ENCODE measurements around the gene E2F8. TPM values are rescaled to one million over a fixed set of nuclear protein-coding genes. Genes with fewer than 3 reads are reported as not detected.

Gene E2F8
- total and polyA plus RNA-seq, 2 experiments from 2014 or later, result 8.3 to 10.6 TPM

DNA sequence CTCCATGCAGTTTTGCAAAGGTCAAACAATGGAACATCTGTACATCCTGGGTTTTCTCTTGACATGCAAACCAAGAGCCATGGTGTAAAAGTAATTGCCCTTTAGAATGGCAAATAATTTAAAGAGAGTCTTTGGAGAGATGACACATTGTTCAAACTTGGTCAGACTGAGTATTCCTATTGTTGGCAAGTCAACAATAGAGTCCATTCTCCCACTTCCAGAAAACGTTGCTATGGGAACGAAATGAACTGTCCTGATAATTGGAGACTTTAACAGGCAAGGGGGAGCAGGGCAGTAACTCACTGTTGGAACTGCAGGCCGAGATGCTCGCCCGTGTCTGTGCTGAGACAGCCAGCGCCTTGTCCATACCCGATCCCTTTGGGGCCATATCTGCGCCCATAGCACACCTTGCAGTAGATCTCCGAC is 52.9 kb downstream of the E2F8 start:
- H3K4me1 Mint-ChIP-seq, result peaks cover 3% of the 10 kb centered on the region; the same call in 2 of the 3 replicates
- H3K4me1 ChIP-seq (ENCODE audit: insufficient read depth), result no peaks in the 10 kb centered on the region
- H3K79me2 ChIP-seq (replicated peaks; ENCODE audit: insufficient read depth), result no peaks in the 10 kb centered on the region
- no peaks in the 10 kb centered on the region for H3K36me3 Mint-ChIP-seq (ENCODE audit: low read depth)
- no peak overlapping the region for H2AFZ ChIP-seq
- H3K27me3 ChIP-seq (ENCODE audit: insufficient read depth), result no peaks in the 10 kb centered on the region
- H3K36me3 ChIP-seq (ENCODE audit: insufficient read depth), result no peaks in the 10 kb centered on the region
- no peak overlapping the region for H3K4me2 ChIP-seq
- H4K20me1 ChIP-seq (replicated peaks; ENCODE audit: insufficient read depth), result no peaks in the 10 kb centered on the region
- H3K27ac Mint-ChIP-seq, result no peak overlapping the region
- no peak overlapping the region for H3K27ac ChIP-seq (ENCODE audit: low read depth)
- H3K9me2 ChIP-seq (ENCODE audit: insufficient read depth), result peaks cover 5% of the 10 kb centered on the region
- DNase-seq (ENCODE audit: low spot score) (no peak), ATAC-seq (no peak)
- H3K9me3 Mint-ChIP-seq, result no peaks in the 10 kb centered on the region
- H3K4me3 ChIP-seq, result no peak overlapping the region
- H3K27me3 Mint-ChIP-seq (ENCODE audit: insufficient read depth, low read depth, poor library complexity), result no peaks in the 10 kb centered on the region
- H3F3A ChIP-seq (replicated peaks; ENCODE audit: low read depth), result no peaks in the 10 kb centered on the region
- H3K4me3 Mint-ChIP-seq, result no peak overlapping the region
- TF ChIP-seq EZH2 (IDR thresholded peaks at IDR 0.05; ENCODE audit: low read depth, unreplicated experiment) (no peak), ETS1 (IDR thresholded peaks at IDR 0.05) (no peak), POLR2AphosphoS5 (IDR thresholded peaks at IDR 0.05; ENCODE audit: low read depth) (no peak), STAT1 (IDR thresholded peaks at IDR 0.05; ENCODE audit: unreplicated experiment) (no peak), REST (IDR thresholded peaks at IDR 0.05; ENCODE audit: unreplicated experiment) (no peak), NANOG (IDR thresholded peaks at IDR 0.05; ENCODE audit: borderline replicate concordance) (no peak), EZH2phosphoT487 (IDR thresholded peaks at IDR 0.05; ENCODE audit: unreplicated experiment) (no peak), CREB1 (CRISPR knock-in tag; IDR thresholded peaks at IDR 0.05; ENCODE audit: low read depth) (no peak), CTCF (conservative IDR thresholded peaks at IDR 0.05; ENCODE audit: low read depth in 2 of 2) (no peak), JUNB (IDR thresholded peaks at IDR 0.05; ENCODE audit: unreplicated experiment) (no peak), ZNF462 (CRISPR knock-in tag; IDR thresholded peaks at IDR 0.05) (no peak)
